ENCODE measurements around the gene KANK4.

Gene KANK4

DNA sequence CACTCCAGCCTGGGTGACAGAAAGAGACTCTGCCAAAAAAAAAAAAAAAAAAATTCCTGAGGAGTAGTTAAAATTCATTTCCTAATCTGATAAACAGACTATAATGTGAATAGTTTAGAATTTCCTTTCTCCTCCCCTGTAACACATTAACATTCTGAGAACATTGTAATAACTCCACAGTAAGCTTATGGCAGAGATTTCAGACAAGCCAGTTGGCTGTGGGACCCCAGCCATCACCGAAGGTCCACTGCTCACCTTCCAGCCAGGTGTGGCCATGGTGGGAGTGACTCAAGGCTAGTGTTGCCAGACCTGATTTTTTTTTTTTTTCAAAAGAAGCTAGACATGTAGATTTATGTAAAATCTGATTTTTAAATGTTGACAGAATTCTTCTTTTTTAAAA lies 11.8 kb downstream of the KANK4 start:
- TF ChIP-seq, protein P1, sequence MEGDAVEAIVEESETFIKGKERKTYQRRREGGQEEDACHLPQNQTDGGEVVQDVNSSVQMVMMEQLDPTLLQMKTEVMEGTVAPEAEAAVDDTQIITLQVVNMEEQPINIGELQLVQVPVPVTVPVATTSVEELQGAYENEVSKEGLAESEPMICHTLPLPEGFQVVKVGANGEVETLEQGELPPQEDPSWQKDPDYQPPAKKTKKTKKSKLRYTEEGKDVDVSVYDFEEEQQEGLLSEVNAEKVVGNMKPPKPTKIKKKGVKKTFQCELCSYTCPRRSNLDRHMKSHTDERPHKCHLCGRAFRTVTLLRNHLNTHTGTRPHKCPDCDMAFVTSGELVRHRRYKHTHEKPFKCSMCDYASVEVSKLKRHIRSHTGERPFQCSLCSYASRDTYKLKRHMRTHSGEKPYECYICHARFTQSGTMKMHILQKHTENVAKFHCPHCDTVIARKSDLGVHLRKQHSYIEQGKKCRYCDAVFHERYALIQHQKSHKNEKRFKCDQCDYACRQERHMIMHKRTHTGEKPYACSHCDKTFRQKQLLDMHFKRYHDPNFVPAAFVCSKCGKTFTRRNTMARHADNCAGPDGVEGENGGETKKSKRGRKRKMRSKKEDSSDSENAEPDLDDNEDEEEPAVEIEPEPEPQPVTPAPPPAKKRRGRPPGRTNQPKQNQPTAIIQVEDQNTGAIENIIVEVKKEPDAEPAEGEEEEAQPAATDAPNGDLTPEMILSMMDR (IDR thresholded peaks at IDR 0.05; ENCODE audit: low read depth, low read length): no peak
- no peak for DNase-seq (ENCODE audit: extremely low read depth, low read depth)

DNA sequence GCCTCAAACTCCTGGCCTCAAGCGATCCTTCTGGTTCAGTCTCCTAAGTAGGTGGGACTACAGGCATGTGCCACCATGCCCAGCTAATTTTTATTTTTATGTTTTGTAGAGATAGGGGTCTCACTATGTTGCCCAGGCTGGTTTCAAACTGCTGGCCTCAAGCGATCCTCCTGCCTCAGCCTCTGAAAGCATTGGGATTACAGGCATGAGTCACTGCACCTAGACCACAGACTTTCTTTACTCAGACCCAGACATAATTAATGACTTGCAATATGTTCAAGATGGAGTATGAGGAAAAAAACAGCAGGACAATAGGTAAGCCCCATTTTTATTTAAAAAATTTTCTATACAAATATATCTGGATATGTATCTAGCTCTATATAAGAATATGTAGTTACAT lies 13.2 kb downstream of the KANK4 start:
- DNase-seq (ENCODE audit: extremely low read depth, low read depth): no peak
- TF ChIP-seq, protein P1 (IDR thresholded peaks at IDR 0.05; ENCODE audit: low read depth, low read length): no peak

DNA sequence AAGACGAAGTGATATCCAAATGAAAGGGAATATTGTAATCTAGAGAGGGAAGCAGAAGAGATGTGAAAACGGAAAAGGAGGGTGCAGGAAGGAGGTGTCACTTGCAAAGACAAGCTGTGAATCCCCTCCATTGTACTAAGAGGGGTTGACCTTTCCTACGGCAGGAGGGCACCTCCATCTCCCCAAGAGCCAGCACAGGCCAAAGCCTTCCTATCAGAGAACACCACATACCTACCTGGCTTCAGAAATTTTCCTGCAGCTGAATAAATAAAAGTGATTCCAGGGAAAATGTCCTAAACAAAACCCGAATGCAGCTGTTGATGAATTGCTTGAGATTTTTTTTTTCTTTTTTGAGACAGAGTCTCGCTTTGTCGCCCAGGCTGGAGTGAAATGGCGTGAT lies 14.3 kb downstream of the KANK4 start:
- no peak for DNase-seq (ENCODE audit: extremely low read depth, low read depth)
- TF ChIP-seq, protein P1 (IDR thresholded peaks at IDR 0.05; ENCODE audit: low read depth, low read length): no peak

DNA sequence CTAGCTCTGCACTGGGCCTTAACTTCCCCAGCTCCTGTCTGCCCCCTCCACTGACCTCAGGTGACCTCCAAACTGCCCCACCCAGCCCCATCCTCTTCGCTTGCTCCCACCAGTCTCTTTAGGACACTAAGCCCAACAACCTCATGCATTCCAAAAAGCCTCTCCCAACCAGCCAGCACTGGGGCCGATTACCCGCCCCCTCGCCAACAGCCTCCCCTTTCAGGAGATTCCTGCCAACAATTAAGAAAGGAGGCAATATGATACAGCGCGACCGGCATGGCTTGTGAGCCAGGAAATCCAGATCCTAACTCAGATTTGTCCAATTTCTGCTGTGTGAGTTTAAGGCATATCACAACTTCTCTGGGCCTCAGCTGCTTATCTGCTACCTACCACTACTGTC lies 14.7 kb downstream of the KANK4 start:
- TF ChIP-seq, protein P1 (IDR thresholded peaks at IDR 0.05; ENCODE audit: low read depth, low read length): no peak
- DNase-seq (ENCODE audit: extremely low read depth, low read depth): no peak

DNA sequence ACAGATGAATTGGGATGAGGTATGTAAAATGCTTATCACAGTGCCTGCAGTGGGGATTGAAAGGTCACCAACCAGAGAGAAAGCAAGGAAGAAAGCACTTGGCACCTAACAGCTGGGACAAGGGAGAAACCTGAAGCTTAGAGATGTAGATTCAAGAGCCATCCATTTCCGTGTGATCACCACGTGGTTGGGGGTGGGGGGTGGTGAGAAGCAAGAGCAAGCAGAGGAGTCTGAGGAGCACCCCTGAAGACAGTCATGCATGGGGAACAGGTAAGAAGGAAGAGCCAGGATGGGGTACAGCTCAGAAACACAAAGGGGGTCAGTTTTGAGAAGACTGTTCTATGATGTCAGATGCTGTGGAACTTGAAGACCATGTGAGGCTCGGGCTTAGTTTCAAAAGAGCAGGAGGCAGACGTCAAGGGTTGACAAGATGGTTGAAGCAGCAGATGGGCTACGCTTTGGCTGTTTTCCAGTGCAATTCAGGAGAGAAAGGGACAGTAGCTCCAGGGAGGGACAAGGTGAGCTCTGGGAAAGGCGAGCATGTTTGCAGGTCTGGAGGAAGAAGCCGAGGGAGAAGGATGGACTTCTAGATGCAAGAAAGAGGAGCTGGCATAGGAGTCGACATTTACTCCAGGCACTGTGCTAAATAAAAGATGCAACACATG lies 17.4 kb downstream of the KANK4 start:
- no peak for DNase-seq (ENCODE audit: extremely low read depth, low read depth)

DNA sequence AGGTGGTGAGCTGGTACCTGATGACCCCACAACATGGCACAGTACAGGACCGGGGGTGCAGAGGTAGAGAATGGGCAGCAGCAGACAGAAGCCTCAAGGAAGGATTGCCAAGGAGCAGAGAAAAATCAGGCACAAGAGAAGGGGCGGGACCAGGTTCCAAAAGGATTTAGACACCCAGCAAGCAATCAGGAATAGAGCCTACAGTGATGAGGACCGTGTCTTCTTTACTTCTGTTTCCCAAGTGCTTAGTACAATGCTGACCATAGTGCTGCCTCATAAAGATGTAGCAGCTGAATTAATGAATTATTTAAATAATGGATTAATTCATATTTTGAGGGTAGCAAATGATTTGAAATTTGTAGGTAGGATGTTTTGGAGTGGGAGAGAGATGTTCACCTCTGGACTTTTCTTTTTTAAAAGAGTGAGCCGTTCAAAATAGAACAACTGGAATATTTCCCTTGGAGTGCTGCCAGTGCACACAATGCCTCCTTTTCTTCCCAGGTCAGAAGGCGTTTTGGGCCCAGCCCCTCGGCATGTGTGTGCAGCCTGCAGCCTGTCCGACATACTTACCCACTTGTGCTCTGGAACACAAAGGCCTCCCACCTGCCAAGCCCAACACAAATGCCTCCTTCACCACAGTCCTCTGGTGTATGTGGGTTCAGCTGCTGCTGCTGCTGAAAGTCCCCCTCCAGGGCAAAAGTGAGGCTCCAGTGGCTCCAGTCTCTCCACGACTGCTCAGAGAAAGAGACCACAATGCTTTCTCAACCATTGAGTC lies 19.6 kb downstream of the KANK4 start:
- DNase-seq (ENCODE audit: extremely low read depth, low read depth): no peak
- TF ChIP-seq, protein P1 (IDR thresholded peaks at IDR 0.05; ENCODE audit: low read depth, low read length): no peak

More for the DNA sequence above, 17.4 kb downstream of the KANK4 start:
- TF ChIP-seq, protein P1 (IDR thresholded peaks at IDR 0.05; ENCODE audit: low read depth, low read length): no peak

DNA sequence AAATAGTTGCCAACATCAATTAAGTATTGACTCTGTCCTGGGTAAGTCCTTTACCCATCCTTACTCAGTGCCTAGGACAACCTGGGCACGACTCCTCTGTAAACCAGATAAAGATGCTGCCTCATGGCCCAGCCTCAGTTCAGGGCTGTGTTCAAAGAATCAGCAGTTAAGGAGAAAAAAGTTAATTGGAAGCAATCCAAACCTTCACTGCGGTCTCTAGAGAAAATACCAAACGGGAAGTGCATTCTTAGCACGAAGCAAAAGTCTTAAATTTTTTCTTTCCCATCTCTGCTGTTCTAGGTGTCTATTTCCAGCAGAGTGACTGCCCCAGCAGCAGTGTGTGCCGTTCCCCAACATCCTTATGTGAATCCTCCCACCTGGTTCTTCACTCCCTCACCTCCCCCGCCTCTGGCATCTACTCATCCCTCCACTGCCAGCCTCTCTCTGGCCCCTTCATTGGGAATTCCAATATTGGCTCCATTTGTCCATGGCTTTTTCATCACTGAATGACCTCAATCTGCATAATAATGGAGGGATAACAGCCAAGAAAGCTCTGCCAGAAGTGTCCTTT lies 23.2 kb downstream of the KANK4 start:
- TF ChIP-seq, protein P1 (IDR thresholded peaks at IDR 0.05; ENCODE audit: low read depth, low read length): no peak
- DNase-seq (ENCODE audit: extremely low read depth, low read depth): no peak
